Measurements from ENCODE around the gene EXOC3.

- no peak for TF ChIP-seq CTCF (IDR thresholded peaks at IDR 0.05; ENCODE audit: insufficient read depth, low read length)
- peak; percentile 74; the same call in 1 of the 2 replicates for TF ChIP-seq SPI1 (IDR thresholded peaks at IDR 0.05; ENCODE audit: borderline replicate concordance, low read depth)
- no peak for TF ChIP-seq REST (IDR thresholded peaks at IDR 0.05; ENCODE audit: insufficient replicate concordance, low read depth)
- TF ChIP-seq GABPA (IDR thresholded peaks at IDR 0.05; ENCODE audit: low read depth) = no peak
- peak; percentile 63 for TF ChIP-seq POLR2AphosphoS5 (IDR thresholded peaks at IDR 0.05; ENCODE audit: low read depth)
Observed at GRCh38 chr5:440401-441201, 2.4 kb upstream of the EXOC3 start.

All from HL-60 (cell line).